Measurements from ENCODE around the gene ABR.

The ABR gene

GRCh38 chr17:1030684-1031532, 148.9 kb downstream of the ABR start:
- no peak for DNase-seq (ENCODE audit: low read depth)

- no peak for DNase-seq (ENCODE audit: low read depth)
Observed at GRCh38 chr17:1029922-1030644, 149.7 kb downstream of the ABR start.

GRCh38 chr17:1029196-1029921, 150.4 kb downstream of the ABR start:
- peak; percentile 26 for DNase-seq (ENCODE audit: low read depth)

GRCh38 chr17:1027044-1027443, 152.7 kb downstream of the ABR start:
- DNase-seq (ENCODE audit: low read depth) = no peak

GRCh38 chr17:1026599-1026975, 153.2 kb downstream of the ABR start:
- DNase-seq (ENCODE audit: low read depth) = no peak

- no peak for DNase-seq (ENCODE audit: low read depth)
Observed at GRCh38 chr17:1025733-1026598, 153.8 kb downstream of the ABR start.

GRCh38 chr17:1024076-1024475, 155.7 kb downstream of the ABR start:
- no peak for DNase-seq (ENCODE audit: low read depth)

- DNase-seq (ENCODE audit: low read depth) = no peak
Observed at GRCh38 chr17:1022278-1023024, 157.3 kb downstream of the ABR start.

- DNase-seq (ENCODE audit: low read depth) = no peak
Observed at GRCh38 chr17:1021147-1021546, 158.6 kb downstream of the ABR start.

GRCh38 chr17:1019451-1019850, 160.3 kb downstream of the ABR start:
- DNase-seq (ENCODE audit: low read depth) = no peak

GRCh38 chr17:1018547-1018946, 161.2 kb downstream of the ABR start:
- DNase-seq (ENCODE audit: low read depth) = no peak

GRCh38 chr17:1013729-1014090, 166.1 kb downstream of the ABR start:
- DNase-seq (ENCODE audit: low read depth) = no peak

GRCh38 chr17:1012823-1013728, 166.7 kb downstream of the ABR start:
- DNase-seq (ENCODE audit: low read depth) = no peak

- no peak for DNase-seq (ENCODE audit: low read depth)
Observed at GRCh38 chr17:1011760-1012735, 167.7 kb downstream of the ABR start.

GRCh38 chr17:1011138-1011537, 168.6 kb downstream of the ABR start:
- no peak for DNase-seq (ENCODE audit: low read depth)

- DNase-seq (ENCODE audit: low read depth) = no peak
Observed at GRCh38 chr17:1010586-1010985, 169.2 kb downstream of the ABR start.

GRCh38 chr17:1010086-1010450, 169.7 kb downstream of the ABR start:
- no peak for DNase-seq (ENCODE audit: low read depth)

- DNase-seq (ENCODE audit: low read depth) = no peak
Observed at GRCh38 chr17:1009229-1010085, 170.3 kb downstream of the ABR start.
